WERI-Rb-1 (cell line): ENCODE measurements around the gene ADAMTS8.

ENCODE experiments used
- DNase-seq: peaks from one replicate; pipeline ENCODE4 v3.0.0-alpha.2; 2020
- H3K27ac ChIP-seq: fragments of 250-450 bp; sonication (Bioruptor Pico); 2 replicates; pipeline ENCODE4 v1.5.1; 2020; ENCODE audit warnings: mild to moderate bottlenecking, moderate library complexity
- H3K27me3 ChIP-seq: fragments of 250-450 bp; sonication (Bioruptor Pico); 2 replicates; pipeline ENCODE4 v1.5.1; 2021; ENCODE audit warnings: mild to moderate bottlenecking, low read depth, moderate library complexity; ENCODE audit not compliant: insufficient read depth, severe bottlenecking
- H3K36me3 ChIP-seq: fragments of 250-450 bp; sonication (Bioruptor Pico); 2 replicates; pipeline ENCODE4 v1.5.1; 2020; ENCODE audit warnings: mild to moderate bottlenecking, moderate library complexity
- H3K4me3 ChIP-seq: 2 replicates; pipeline ENCODE4 v1.5.1; 2011; ENCODE audit warnings: low read depth, mild to moderate bottlenecking, control low read depth, low read length
- H3K9me3 ChIP-seq: fragments of 250-450 bp; sonication (Bioruptor Pico); 2 replicates; pipeline ENCODE4 v1.5.1; 2021; ENCODE audit warnings: mild to moderate bottlenecking, moderate library complexity; ENCODE audit not compliant: severe bottlenecking
- CTCF ChIP-seq: IDR thresholded peaks from 2 replicates; pipeline ENCODE4 v1.5.1; 2011; ENCODE audit warnings: low read depth, mild to moderate bottlenecking, control low read depth, inconsistent platforms, low read length

ADAMTS8 gene

GRCh38 chr11:130403967-130404366 is 24.4 kb downstream of the ADAMTS8 start:
- Histone ChIP-seq H3K36me3 (no peaks in the 10 kb centered on the region), H3K27me3 (peaks cover 4% of the 10 kb centered on the region), H3K9me3 (no peaks in the 10 kb centered on the region), H3K4me3 (no peak overlapping the region), H3K27ac (no peak overlapping the region)
- no peak for DNase-seq
- TF ChIP-seq CTCF: no peak

- DNase-seq: no peak
- TF ChIP-seq CTCF: no peak
- H3K4me3 ChIP-seq: no peak overlapping the region
These were observed 25.1 kb downstream of the ADAMTS8 start for GRCh38 chr11:130403271-130403804.

GRCh38 chr11:130402570-130402969 is 25.8 kb downstream of the ADAMTS8 start:
- H3K36me3 ChIP-seq: no peaks in the 10 kb centered on the region
- DNase-seq: no peak
- no peak overlapping the region for H3K4me3 ChIP-seq
- H3K9me3 ChIP-seq: no peaks in the 10 kb centered on the region
- TF ChIP-seq CTCF: no peak
- H3K27me3 ChIP-seq: peaks cover 4% of the 10 kb centered on the region
- H3K27ac ChIP-seq: no peak overlapping the region

More at GRCh38 chr11:130403271-130403804, 25.1 kb downstream of the ADAMTS8 start:
- peaks cover 4% of the 10 kb centered on the region for H3K27me3 ChIP-seq
- no peaks in the 10 kb centered on the region for H3K9me3 ChIP-seq
- H3K36me3 ChIP-seq: no peaks in the 10 kb centered on the region
- H3K27ac ChIP-seq: no peak overlapping the region

- peaks cover 1% of the 10 kb centered on the region for H3K27me3 ChIP-seq
- DNase-seq: no peak
- no peaks in the 10 kb centered on the region for H3K36me3 ChIP-seq
- H3K4me3 ChIP-seq: no peak overlapping the region
- TF ChIP-seq CTCF: no peak
- H3K27ac ChIP-seq: no peak overlapping the region
- H3K9me3 ChIP-seq: no peaks in the 10 kb centered on the region
These were observed 27.5 kb downstream of the ADAMTS8 start for GRCh38 chr11:130400781-130401483.

- H3K36me3 ChIP-seq: no peaks in the 10 kb centered on the region
- H3K9me3 ChIP-seq: no peaks in the 10 kb centered on the region
- DNase-seq: no peak
- TF ChIP-seq CTCF: no peak
- no peak overlapping the region for H3K4me3 ChIP-seq
- H3K27me3 ChIP-seq: no peaks in the 10 kb centered on the region
- H3K27ac ChIP-seq: no peak overlapping the region
These were observed 29.2 kb downstream of the ADAMTS8 start for GRCh38 chr11:130399196-130399595.

- no peak overlapping the region for H3K4me3 ChIP-seq
- no peaks in the 10 kb centered on the region for H3K36me3 ChIP-seq
- H3K9me3 ChIP-seq: no peaks in the 10 kb centered on the region
- no peak overlapping the region for H3K27ac ChIP-seq
- DNase-seq: no peak
- H3K27me3 ChIP-seq: no peaks in the 10 kb centered on the region
- no peak for TF ChIP-seq CTCF
These were observed 30.6 kb downstream of the ADAMTS8 start for GRCh38 chr11:130397780-130398179.
